NCI-H2227 treated with DMSO at 0.1 percent for 48 hours (cell line): ENCODE results near the gene SIPA1.
A peak's percentile ranks its signal among the peaks of the same experiment; 100 is the strongest.

Experiments
- DNase-seq: peaks from one replicate; lab custom pipeline; 2025; lab: John Stamatoyannopoulos, UW

Gene SIPA1

DNA sequence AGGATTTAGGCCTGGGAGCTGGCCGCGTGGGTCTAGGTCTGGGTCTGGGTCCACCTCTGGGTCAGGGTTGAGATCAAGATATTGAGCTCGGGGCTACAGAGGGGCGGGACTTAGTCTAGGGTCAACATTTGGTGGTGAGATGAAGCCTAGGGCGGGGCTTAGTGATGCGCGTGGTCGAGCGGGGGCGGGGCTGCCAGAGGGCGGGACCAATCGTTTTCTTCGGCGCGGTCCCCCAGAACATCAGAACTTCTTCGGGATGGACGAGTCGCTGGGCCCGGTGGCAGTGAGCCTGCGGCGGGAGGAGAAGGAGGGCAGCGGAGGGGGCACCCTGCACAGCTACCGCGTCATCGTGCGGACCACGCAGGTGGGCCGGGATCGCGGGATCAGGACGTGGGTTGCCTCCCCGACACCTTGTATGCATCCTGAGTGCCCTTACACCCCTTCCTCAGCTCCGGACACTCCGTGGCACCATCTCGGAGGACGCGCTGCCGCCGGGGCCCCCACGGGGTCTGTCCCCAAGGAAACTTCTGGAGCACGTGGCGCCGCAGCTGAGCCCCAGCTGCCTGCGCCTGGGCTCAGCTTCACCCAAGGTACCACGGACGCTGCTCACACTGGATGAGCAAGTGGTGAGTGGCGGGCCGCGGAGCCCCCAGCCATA is 4.2 kb downstream of the SIPA1 start:
- DNase-seq = no peak

DNA sequence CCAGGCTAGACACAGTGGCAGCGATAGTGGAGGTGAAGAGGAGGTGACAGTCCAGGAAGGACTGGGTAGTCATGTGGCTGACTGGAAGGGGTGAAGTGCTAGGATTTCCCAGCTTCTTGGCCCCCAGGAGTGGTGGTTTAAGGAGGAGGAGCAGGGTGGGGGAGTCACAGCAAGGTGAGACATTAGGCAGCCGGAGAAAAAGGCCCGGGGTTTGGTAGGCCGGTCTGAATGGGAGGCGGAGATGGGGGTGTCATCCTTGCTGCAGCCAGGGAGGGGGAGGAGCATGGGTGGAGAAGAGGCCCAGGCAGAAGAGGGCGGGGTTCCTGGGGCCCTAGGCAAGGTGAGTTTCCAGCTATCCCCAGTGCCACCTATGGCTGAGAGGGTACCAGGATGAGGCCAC is 6.1 kb downstream of the SIPA1 start:
- DNase-seq = no peak

DNA sequence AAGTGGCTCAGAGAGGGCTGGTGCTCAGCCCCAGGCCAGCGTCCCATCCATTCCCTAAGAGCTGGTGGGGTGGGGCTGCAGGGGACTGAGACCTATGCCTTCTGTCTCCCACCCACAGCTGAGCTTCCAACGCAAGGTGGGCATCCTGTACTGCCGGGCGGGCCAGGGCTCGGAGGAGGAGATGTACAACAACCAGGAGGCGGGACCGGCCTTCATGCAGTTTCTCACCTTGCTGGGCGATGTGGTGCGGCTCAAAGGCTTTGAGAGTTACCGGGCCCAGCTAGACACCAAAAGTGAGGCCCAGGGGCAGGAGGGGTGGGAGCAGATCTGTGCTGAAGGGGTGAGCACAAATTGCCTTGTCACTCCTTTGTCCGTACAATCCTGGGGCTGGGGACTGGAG is 6.9 kb downstream of the SIPA1 start:
- DNase-seq = no peak

DNA sequence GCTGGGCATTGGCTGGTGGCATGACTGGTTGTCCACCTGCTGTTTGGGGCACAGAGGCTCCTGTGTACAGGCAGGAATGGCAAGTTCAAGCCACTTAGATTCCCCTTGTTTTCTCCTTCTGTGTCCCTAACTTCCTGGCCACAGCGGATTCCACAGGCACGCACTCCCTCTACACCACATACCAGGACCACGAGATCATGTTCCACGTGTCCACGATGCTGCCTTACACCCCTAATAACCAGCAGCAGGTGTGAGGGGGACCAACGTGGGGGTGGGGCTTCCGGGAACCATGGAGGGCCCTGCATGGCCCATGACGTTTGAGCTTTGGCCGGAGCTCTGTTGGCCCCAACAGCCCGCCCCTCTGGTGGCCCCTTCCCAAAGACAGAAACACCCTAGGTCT is 7.8 kb downstream of the SIPA1 start:
- no peak for DNase-seq

DNA sequence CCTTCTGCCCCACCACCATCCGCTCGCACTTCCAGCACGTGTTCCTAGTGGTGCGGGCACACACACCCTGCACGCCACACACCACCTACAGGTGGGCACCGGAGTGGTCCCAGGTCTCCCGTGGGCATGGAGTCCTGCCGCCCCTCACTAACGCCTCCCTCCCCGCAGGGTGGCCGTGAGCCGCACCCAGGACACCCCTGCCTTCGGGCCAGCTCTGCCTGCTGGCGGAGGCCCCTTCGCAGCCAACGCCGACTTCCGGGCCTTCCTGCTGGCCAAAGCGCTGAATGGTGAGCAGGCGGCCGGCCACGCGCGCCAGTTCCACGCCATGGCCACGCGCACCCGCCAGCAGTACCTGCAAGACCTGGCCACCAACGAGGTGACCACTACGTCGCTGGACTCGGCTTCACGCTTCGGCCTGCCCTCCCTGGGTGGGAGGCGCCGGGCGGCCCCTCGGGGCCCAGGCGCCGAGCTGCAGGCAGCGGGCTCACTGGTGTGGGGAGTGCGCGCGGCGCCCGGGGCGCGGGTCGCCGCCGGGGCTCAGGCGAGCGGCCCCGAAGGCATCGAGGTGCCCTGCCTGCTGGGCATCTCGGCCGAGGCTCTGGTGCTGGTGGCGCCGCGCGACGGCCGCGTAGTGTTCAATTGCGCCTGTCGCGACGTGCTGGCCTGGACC is 8.5 kb downstream of the SIPA1 start:
- DNase-seq = no peak

GRCh38 chr11:65646958-65647701 is 9.2 kb downstream of the SIPA1 start:
- no peak for DNase-seq

DNA sequence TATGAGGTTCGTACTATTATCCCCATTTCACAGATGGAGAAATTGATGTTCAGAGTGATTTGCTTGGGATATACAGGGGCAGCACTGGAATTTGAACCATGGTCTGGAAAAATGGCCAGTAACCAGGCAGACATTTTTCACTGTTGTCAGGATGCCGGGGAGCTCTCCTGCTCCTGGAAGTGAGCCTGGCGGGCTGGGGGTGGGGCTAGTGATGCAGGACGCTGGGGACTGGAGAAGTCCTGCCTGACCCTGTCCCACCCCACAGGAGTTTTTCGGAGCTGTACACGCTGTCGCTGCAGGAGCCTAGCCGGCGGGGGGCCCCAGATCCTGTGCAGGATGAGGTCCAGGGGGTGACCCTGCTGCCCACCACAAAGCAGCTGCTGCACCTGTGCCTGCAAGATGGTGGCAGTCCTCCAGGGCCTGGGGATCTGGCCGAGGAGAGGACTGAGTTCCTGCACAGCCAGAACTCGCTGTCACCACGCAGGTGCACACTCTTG is 11.1 kb downstream of the SIPA1 start:
- no peak for DNase-seq

- DNase-seq = no peak
Observed at GRCh38 chr11:65649656-65650546, 12.0 kb downstream of the SIPA1 start.

- no peak for DNase-seq
Observed at GRCh38 chr11:65650547-65651338, 12.8 kb downstream of the SIPA1 start.

- no peak for DNase-seq
Observed at GRCh38 chr11:65651339-65651588, 13.4 kb downstream of the SIPA1 start.

- no peak for DNase-seq
Observed at GRCh38 chr11:65651589-65652510, 13.9 kb downstream of the SIPA1 start.

- DNase-seq = peak; percentile 87
Observed at GRCh38 chr11:65652511-65653228, 14.8 kb downstream of the SIPA1 start.

GRCh38 chr11:65653229-65654225 is 15.6 kb downstream of the SIPA1 start:
- peak; percentile 91 for DNase-seq

GRCh38 chr11:65654375-65655349 is 16.8 kb downstream of the SIPA1 start:
- DNase-seq = no peak

GRCh38 chr11:65655570-65656332 is 17.9 kb downstream of the SIPA1 start:
- no peak for DNase-seq

DNA sequence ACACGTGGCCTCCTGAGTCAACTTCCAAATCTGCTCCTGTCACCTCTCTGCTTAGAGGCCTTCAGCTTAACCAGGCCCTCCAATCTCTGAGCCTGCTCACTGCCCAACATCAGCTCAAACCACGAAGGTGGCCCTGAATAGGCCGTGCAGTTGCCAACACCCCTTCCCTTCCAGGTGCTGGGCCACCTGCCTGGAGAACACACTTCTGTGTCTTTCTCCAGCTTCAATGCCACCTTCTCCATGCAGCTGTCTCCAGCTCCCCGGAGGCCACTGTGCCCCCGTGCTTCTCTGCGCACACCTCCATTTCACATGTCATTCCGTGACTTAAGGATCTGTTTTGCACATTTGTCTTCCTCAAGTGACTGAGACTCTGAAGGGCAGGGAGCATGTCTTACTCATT is 19.5 kb downstream of the SIPA1 start:
- DNase-seq = no peak
